ENCODE measurements around the gene THAP3. TPM values are rescaled to one million over a fixed set of nuclear protein-coding genes. Genes with fewer than 3 reads are reported as not detected.
"Not testable (repeated sequence)": the region's sequence is repeated elsewhere in the genome, so short reads cannot be mapped to it uniquely, and the experiment has no call there.

THAP3 gene
- polyA plus RNA-seq, 3 donors from 2014 or later: 19.4 to 28.4 (median 28.0) TPM

GRCh38 chr1:6645018-6645417, 20.4 kb downstream of the THAP3 start:
- peaks cover 0 to 2% of the 10 kb centered on the region in 2 donors for H3K4me1 Mint-ChIP-seq
- H3K4me3 Mint-ChIP-seq: no peak overlapping the region
- no peak for DNase-seq
- H3K27me3 Mint-ChIP-seq (ENCODE audit: low read depth in 3 of 3): peaks cover 0 to 2% (median 0%) of the 10 kb centered on the region in 3 donors
- H3K27ac Mint-ChIP-seq: no peak overlapping the region
- peaks cover 7 to 19% (median 16%) of the 10 kb centered on the region in 3 donors for H3K36me3 Mint-ChIP-seq
- H3K9me3 Mint-ChIP-seq: no peaks in the 10 kb centered on the region

GRCh38 chr1:6646499-6647148, 22.0 kb downstream of the THAP3 start:
- H3K36me3 Mint-ChIP-seq: peaks cover 10 to 21% (median 16%) of the 10 kb centered on the region in 3 donors
- peaks cover 0 to 2% of the 10 kb centered on the region in 2 donors for H3K4me1 Mint-ChIP-seq
- DNase-seq: peak; percentile 34 to 46 (median 40)
- H3K27me3 Mint-ChIP-seq (ENCODE audit: low read depth in 3 of 3): no peaks in the 10 kb centered on the region
- H3K27ac Mint-ChIP-seq: no peak overlapping the region
- no peaks in the 10 kb centered on the region for H3K9me3 Mint-ChIP-seq
- H3K4me3 Mint-ChIP-seq: no peak overlapping the region

- no peaks in the 10 kb centered on the region for H3K27me3 Mint-ChIP-seq (ENCODE audit: low read depth in 3 of 3)
- H3K27ac Mint-ChIP-seq: no peak overlapping the region
- no peaks in the 10 kb centered on the region for H3K9me3 Mint-ChIP-seq
- peaks cover 0 to 2% of the 10 kb centered on the region in 2 donors for H3K4me1 Mint-ChIP-seq
- DNase-seq: no peak
- no peak overlapping the region for H3K4me3 Mint-ChIP-seq
- peaks cover 3 to 10% (median 10%) of the 10 kb centered on the region in 3 donors for H3K36me3 Mint-ChIP-seq
Observed at GRCh38 chr1:6648556-6648955, 23.9 kb downstream of the THAP3 start.

GRCh38 chr1:6651909-6652308, 27.2 kb downstream of the THAP3 start:
- Mint-ChIP-seq H3K36me3 (peaks cover 3 to 16% (median 4%) of the 10 kb centered on the region in 3 donors), H3K9me3 (no peaks in the 10 kb centered on the region), H3K27ac (no peak overlapping the region), H3K4me3 (no peak overlapping the region), H3K4me1 (no peaks in the 10 kb centered on the region), H3K27me3 (ENCODE audit: low read depth in 3 of 3) (no peaks in the 10 kb centered on the region)
- no peak for DNase-seq

- H3K36me3 Mint-ChIP-seq: peaks cover 3 to 17% (median 4%) of the 10 kb centered on the region in 3 donors
- H3K9me3 Mint-ChIP-seq: no peaks in the 10 kb centered on the region
- no peaks in the 10 kb centered on the region for H3K27me3 Mint-ChIP-seq (ENCODE audit: low read depth in 3 of 3)
- no peak overlapping the region for H3K27ac Mint-ChIP-seq
- no peak overlapping the region for H3K4me3 Mint-ChIP-seq
- H3K4me1 Mint-ChIP-seq: no peaks in the 10 kb centered on the region
- DNase-seq: no peak
Observed at GRCh38 chr1:6652986-6653385, 28.3 kb downstream of the THAP3 start.

GRCh38 chr1:6653436-6654290, 29.0 kb downstream of the THAP3 start:
- no peak for DNase-seq
- no peaks in the 10 kb centered on the region for H3K27me3 Mint-ChIP-seq (ENCODE audit: low read depth in 3 of 3)
- no peak overlapping the region for H3K27ac Mint-ChIP-seq
- H3K36me3 Mint-ChIP-seq: peaks cover 3 to 21% (median 4%) of the 10 kb centered on the region in 3 donors
- H3K9me3 Mint-ChIP-seq: no peaks in the 10 kb centered on the region
- H3K4me3 Mint-ChIP-seq: no peak overlapping the region
- no peaks in the 10 kb centered on the region for H3K4me1 Mint-ChIP-seq

GRCh38 chr1:6657138-6657537, 32.5 kb downstream of the THAP3 start:
- peaks cover 3 to 14% (median 4%) of the 10 kb centered on the region in 3 donors for H3K36me3 Mint-ChIP-seq

GRCh38 chr1:6658359-6659060, 33.8 kb downstream of the THAP3 start:
- H3K36me3 Mint-ChIP-seq: peaks cover 0 to 18% (median 14%) of the 10 kb centered on the region in 3 donors
- H3K4me1 Mint-ChIP-seq: peaks cover 0 to 22% of the 10 kb centered on the region in 2 donors
- no peak for DNase-seq
- no peaks in the 10 kb centered on the region for H3K9me3 Mint-ChIP-seq
- H3K27me3 Mint-ChIP-seq (ENCODE audit: low read depth in 3 of 3): no peaks in the 10 kb centered on the region
- peak overlapping the region in 1 of 6 donors; percentile 9 for H3K27ac Mint-ChIP-seq
- no peak overlapping the region for H3K4me3 Mint-ChIP-seq

More at GRCh38 chr1:6657138-6657537, 32.5 kb downstream of the THAP3 start:
- Mint-ChIP-seq H3K4me1 (peaks cover 0 to 14% of the 10 kb centered on the region in 2 donors), H3K27me3 (ENCODE audit: low read depth in 3 of 3) (no peaks in the 10 kb centered on the region), H3K27ac (no peak overlapping the region), H3K4me3 (no peak overlapping the region), H3K9me3 (no peaks in the 10 kb centered on the region)
- no peak for DNase-seq

- Mint-ChIP-seq H3K27me3 (ENCODE audit: low read depth in 3 of 3) (peaks cover 0 to 1% (median 0%) of the 10 kb centered on the region in 3 donors), H3K4me1 (peaks cover 0 to 23% of the 10 kb centered on the region in 2 donors), H3K4me3 (no peak overlapping the region), H3K36me3 (peaks cover 0 to 19% (median 18%) of the 10 kb centered on the region in 3 donors), H3K27ac (no peak overlapping the region), H3K9me3 (no peaks in the 10 kb centered on the region)
- no peak for DNase-seq
Observed at GRCh38 chr1:6660415-6661049, 35.9 kb downstream of the THAP3 start.

GRCh38 chr1:6662468-6662867, 37.8 kb downstream of the THAP3 start:
- H3K27ac Mint-ChIP-seq; DNase-seq; H3K4me3 Mint-ChIP-seq; H3K9me3 Mint-ChIP-seq; H3K27me3 Mint-ChIP-seq (ENCODE audit: low read depth in 3 of 3): not testable (repeated sequence)
- Mint-ChIP-seq H3K4me1 (peaks cover 0 to 23% of the 10 kb centered on the region in 2 donors), H3K36me3 (peaks cover 0 to 26% (median 22%) of the 10 kb centered on the region in 3 donors)

GRCh38 chr1:6666696-6667095, 42.0 kb downstream of the THAP3 start:
- Mint-ChIP-seq H3K4me1 (peaks cover 3 to 15% of the 10 kb centered on the region in 2 donors), H3K9me3 (no peaks in the 10 kb centered on the region), H3K27ac (no peak overlapping the region), H3K4me3 (no peak overlapping the region), H3K36me3 (peaks cover 0 to 30% (median 28%) of the 10 kb centered on the region in 3 donors), H3K27me3 (ENCODE audit: low read depth in 3 of 3) (peaks cover 0 to 1% (median 0%) of the 10 kb centered on the region in 3 donors)
- no peak for DNase-seq

- no peak for DNase-seq
- Mint-ChIP-seq H3K4me1 (peaks cover 3 to 14% of the 10 kb centered on the region in 2 donors), H3K9me3 (no peaks in the 10 kb centered on the region), H3K4me3 (no peak overlapping the region), H3K27ac (no peak overlapping the region), H3K27me3 (ENCODE audit: low read depth in 3 of 3) (peaks cover 0 to 1% (median 0%) of the 10 kb centered on the region in 3 donors), H3K36me3 (peaks cover 0 to 30% (median 28%) of the 10 kb centered on the region in 3 donors)
Observed at GRCh38 chr1:6667139-6667538, 42.5 kb downstream of the THAP3 start.

- Mint-ChIP-seq H3K4me1 (peaks cover 3 to 7% of the 10 kb centered on the region in 2 donors), H3K27ac (no peak overlapping the region), H3K36me3 (peaks cover 0 to 23% (median 20%) of the 10 kb centered on the region in 3 donors), H3K4me3 (no peak overlapping the region), H3K27me3 (ENCODE audit: low read depth in 3 of 3) (peaks cover 0 to 1% (median 0%) of the 10 kb centered on the region in 3 donors), H3K9me3 (no peaks in the 10 kb centered on the region)
- DNase-seq: no peak
Observed at GRCh38 chr1:6668503-6668902, 43.8 kb downstream of the THAP3 start.

All from immature natural killer cell (primary cell).